Neutrophil (primary cell): ENCODE results near the gene ITGB3BP.

Source experiments
- H3K27ac ChIP-seq: fragments of 200-600 bp; sonication (generic); 2 replicates; pipeline ENCODE4 v1.5.1; 2016; ENCODE audit warnings: mild to moderate bottlenecking, moderate library complexity
- H3K27me3 ChIP-seq: fragments of 200-600 bp; sonication (generic); 2 replicates; pipeline ENCODE4 v1.6.0; 2016; ENCODE audit warnings: mild to moderate bottlenecking
- H3K36me3 ChIP-seq: fragments of 200-600 bp; sonication (generic); 2 replicates; pipeline ENCODE4 v1.5.1; 2017
- H3K4me1 ChIP-seq, 2 experiments: fragments of 200-600 bp in 1 of 2; sonication (generic) in 1 of 2; 1 replicate in 1 of 2; 2 replicates in 1 of 2; pipeline versions ENCODE4 v1.5.1 to v1.6.1; 2013 to 2016; ENCODE audit warnings: low read depth in 1 of 2, low read length in 1 of 2, mild to moderate bottlenecking in 1 of 2, moderate library complexity in 1 of 2; ENCODE audit not compliant: control insufficient read depth in 1 of 2, insufficient read depth in 1 of 2
- H3K4me3 ChIP-seq, 2 experiments: fragments of 200-600 bp in 1 of 2; sonication (generic) in 1 of 2; 1 replicate in 1 of 2; 2 replicates in 1 of 2; pipeline ENCODE4 v1.5.1; 2013 to 2016; ENCODE audit warnings: low read depth in 1 of 2, low read length in 1 of 2, mild to moderate bottlenecking in 1 of 2, moderate library complexity in 1 of 2
- H3K9me3 ChIP-seq: fragments of 200-600 bp; sonication (generic); 2 replicates; pipeline ENCODE4 v1.5.1; 2016
- CTCF ChIP-seq: fragments of 200-600 bp; sonication (generic); IDR thresholded peaks from 2 replicates; pipeline ENCODE4 v1.5.1; 2016; ENCODE audit warnings: antibody characterized with exemption

Gene ITGB3BP

GRCh38 chr1:63408331-63408730 lies 114.7 kb downstream of the ITGB3BP start:
- no peaks in the 10 kb centered on the region for H3K4me1 ChIP-seq
- no peak overlapping the region for H3K27ac ChIP-seq
- peaks cover 51% of the 10 kb centered on the region for H3K36me3 ChIP-seq
- no peak for TF ChIP-seq CTCF
- H3K27me3 ChIP-seq: no peaks in the 10 kb centered on the region
- no peak overlapping the region for H3K4me3 ChIP-seq
- H3K9me3 ChIP-seq: no peaks in the 10 kb centered on the region

- no peak for TF ChIP-seq CTCF
- Histone ChIP-seq H3K9me3 (no peaks in the 10 kb centered on the region), H3K27ac (no peak overlapping the region), H3K4me3 (no peak overlapping the region), H3K27me3 (no peaks in the 10 kb centered on the region), H3K36me3 (peaks cover 46% of the 10 kb centered on the region), H3K4me1 (no peaks in the 10 kb centered on the region)
These were observed 116.0 kb downstream of the ITGB3BP start for GRCh38 chr1:63407002-63407401.

- Histone ChIP-seq H3K4me3 (no peak overlapping the region), H3K4me1 (no peaks in the 10 kb centered on the region), H3K9me3 (no peaks in the 10 kb centered on the region), H3K36me3 (peaks cover 40% of the 10 kb centered on the region), H3K27me3 (no peaks in the 10 kb centered on the region), H3K27ac (no peak overlapping the region)
- no peak for TF ChIP-seq CTCF
These were observed 117.0 kb downstream of the ITGB3BP start for GRCh38 chr1:63405987-63406386.

- no peaks in the 10 kb centered on the region for H3K27me3 ChIP-seq
- no peak overlapping the region for H3K27ac ChIP-seq
- H3K9me3 ChIP-seq: no peaks in the 10 kb centered on the region
- H3K4me1 ChIP-seq: no peaks in the 10 kb centered on the region
- no peak overlapping the region for H3K4me3 ChIP-seq
- no peak for TF ChIP-seq CTCF
- peaks cover 40% of the 10 kb centered on the region for H3K36me3 ChIP-seq
These were observed 118.0 kb downstream of the ITGB3BP start for GRCh38 chr1:63405021-63405420.

GRCh38 chr1:63403386-63403785 lies 119.6 kb downstream of the ITGB3BP start:
- TF ChIP-seq CTCF: no peak
- Histone ChIP-seq H3K27ac (no peak overlapping the region), H3K4me3 (no peak overlapping the region), H3K36me3 (peaks cover 38% of the 10 kb centered on the region), H3K9me3 (no peaks in the 10 kb centered on the region), H3K4me1 (no peaks in the 10 kb centered on the region), H3K27me3 (no peaks in the 10 kb centered on the region)

GRCh38 chr1:63401945-63402344 lies 121.1 kb downstream of the ITGB3BP start:
- Histone ChIP-seq H3K27me3 (no peaks in the 10 kb centered on the region), H3K4me3 (no peak overlapping the region), H3K4me1 (no peaks in the 10 kb centered on the region), H3K27ac (no peak overlapping the region), H3K36me3 (peaks cover 37% of the 10 kb centered on the region), H3K9me3 (no peaks in the 10 kb centered on the region)
- no peak for TF ChIP-seq CTCF
